Bronchial smooth muscle cell (primary cell): ENCODE data around the gene C1QTNF3. TPM values are rescaled to one million over a fixed set of nuclear protein-coding genes. Genes with fewer than 3 reads are reported as not detected.

ENCODE experiments used
- total RNA-seq: library from RNA; depleted of rRNA; stranded (reverse); fragments of >200 nt; gene quantifications from 2 replicates; pipeline ENCODE4 v1.2.1, GENCODE V29; 2014

Gene C1QTNF3, protein sequence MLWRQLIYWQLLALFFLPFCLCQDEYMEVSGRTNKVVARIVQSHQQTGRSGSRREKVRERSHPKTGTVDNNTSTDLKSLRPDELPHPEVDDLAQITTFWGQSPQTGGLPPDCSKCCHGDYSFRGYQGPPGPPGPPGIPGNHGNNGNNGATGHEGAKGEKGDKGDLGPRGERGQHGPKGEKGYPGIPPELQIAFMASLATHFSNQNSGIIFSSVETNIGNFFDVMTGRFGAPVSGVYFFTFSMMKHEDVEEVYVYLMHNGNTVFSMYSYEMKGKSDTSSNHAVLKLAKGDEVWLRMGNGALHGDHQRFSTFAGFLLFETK
- 1.1 and 1.3 TPM in 2 replicates for total RNA-seq

DNA sequence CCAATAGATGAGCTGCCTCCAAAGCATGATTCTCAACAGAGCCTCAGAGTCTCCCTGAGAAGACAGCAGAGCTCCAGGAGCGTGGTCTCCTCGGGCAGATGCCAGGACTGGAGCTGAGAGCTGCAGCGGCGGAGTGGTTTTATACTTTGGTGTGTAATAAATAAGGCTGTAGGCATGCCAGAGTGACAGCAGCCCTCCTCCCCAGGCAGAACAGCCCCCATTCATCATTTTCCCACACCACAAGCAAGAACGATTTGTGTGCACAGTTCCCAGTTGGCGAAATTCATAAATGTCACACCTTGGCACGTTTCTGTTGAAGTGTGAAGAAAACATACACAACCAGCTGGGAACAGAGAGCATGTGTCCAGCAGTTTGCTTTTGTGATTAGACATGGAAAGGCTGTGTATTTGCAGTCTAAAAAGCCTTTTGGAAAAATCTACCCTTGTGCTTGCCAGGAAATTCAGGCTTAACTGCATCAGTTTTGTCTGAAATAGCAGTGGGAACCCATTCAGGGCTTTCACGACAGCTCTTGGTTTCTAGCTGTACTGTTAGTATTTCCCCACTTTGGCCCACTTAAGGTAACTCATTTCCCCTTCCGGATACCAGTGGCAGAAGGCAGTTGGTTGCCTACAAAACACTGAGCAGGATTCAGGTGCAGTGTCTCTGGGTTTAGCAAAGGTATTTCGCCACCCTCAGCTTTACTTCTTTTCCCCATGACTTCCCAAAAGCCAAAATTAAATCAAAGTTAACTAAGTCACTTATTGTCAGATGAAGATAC is at the start of gene C1QTNF3:
Gene C1QTNF3, minus strand, starts transcription at position 115 of the 778 bp plus-strand sequence. Its CDS starts 88 bp downstream, at position 27.

GRCh38 chr5:34007621-34008600 is 35.1 kb downstream of the C1QTNF3 start, which contains the start of gene AMACR:
AMACR (minus strand) TSS chr5:34008050; CDS start chr5:34008019, 31 bp downstream.

DNA sequence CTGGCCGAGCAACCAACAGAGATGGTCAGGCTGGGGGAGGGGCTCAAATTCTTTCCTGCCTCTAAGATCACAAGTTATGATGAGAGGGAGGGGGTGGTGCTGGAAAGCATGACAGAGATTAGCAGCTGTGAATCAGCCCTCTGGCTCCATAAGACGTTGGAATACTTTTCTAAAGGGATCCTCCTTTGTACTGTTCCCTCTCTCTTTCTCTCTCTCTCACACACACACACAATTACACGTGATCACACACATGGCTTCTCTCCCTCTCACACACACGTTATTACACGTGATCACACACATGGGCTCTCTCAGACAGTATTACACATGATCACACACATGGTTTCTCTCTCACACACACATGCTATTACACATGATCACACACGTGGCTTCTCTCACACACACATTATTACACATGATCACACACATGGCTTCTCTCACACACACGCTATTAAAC is 58.3 kb downstream of the C1QTNF3 start, which contains the start of gene SLC45A2:
Gene SLC45A2, minus strand, starts transcription at position 23 of the 454 bp plus-strand sequence. CDS start 110 bp downstream, outside the sequence.

Other genes with a start within 250 kb of the C1QTNF3 start
- 4.3 and 9.8 TPM in 2 replicates for gene ADAMTS12, start 151.2 kb downstream of the C1QTNF3 start, total RNA-seq
- not detected in 2 replicates for gene RXFP3, start 106.8 kb downstream of the C1QTNF3 start, total RNA-seq
- gene SLC45A2, start 58.5 kb downstream of the C1QTNF3 start, total RNA-seq, result under 0.01 TPM in 1 of 2 replicates, not detected in the other
- gene AMACR, start 35.2 kb downstream of the C1QTNF3 start, total RNA-seq, result 7.7 and 9.3 TPM in 2 replicates